Measurements from ENCODE around the gene PFKL.

Gene PFKL

GRCh38 chr21:44375761-44376241 is 75.9 kb downstream of the PFKL start:
- peaks cover 99% of the 10 kb centered on the region for H3K27me3 ChIP-seq (replicated peaks; ENCODE audit: insufficient read depth, low read length)
- no peak overlapping the region for H2AFZ ChIP-seq (ENCODE audit: low read length)
- no peak overlapping the region for H3K4me2 ChIP-seq (ENCODE audit: low read depth, low read length)
- no peaks in the 10 kb centered on the region for H3K9me3 ChIP-seq (replicated peaks; ENCODE audit: insufficient read depth, low read length)
- H3F3A ChIP-seq (ENCODE audit: insufficient read depth, low read length): no peaks in the 10 kb centered on the region
- H3K79me2 ChIP-seq (ENCODE audit: low read length): no peaks in the 10 kb centered on the region
- no peak overlapping the region for H3K4me3 ChIP-seq (ENCODE audit: low read length)
- no peak overlapping the region for H3K27ac ChIP-seq (ENCODE audit: low read length)
- H3K36me3 ChIP-seq (replicated peaks; ENCODE audit: insufficient read depth, low read length): no peaks in the 10 kb centered on the region
- no peak for DNase-seq
- H4K20me1 ChIP-seq (ENCODE audit: insufficient read depth, low read length): no peaks in the 10 kb centered on the region
- peaks cover 4% of the 10 kb centered on the region; the same call in 1 of the 2 replicates for H3K4me1 ChIP-seq (ENCODE audit: low read length)
- no peak overlapping the region for H3K9ac ChIP-seq (ENCODE audit: low read length)
- no peaks in the 10 kb centered on the region for H3K9me2 ChIP-seq (replicated peaks; ENCODE audit: insufficient read depth, low read length)
- TF ChIP-seq EZH2 (optimal IDR thresholded peaks at IDR 0.05; ENCODE audit: low read depth, low read length) (no peak), CTCF (IDR thresholded peaks at IDR 0.05; ENCODE audit: low read length) (no peak), EZH2phosphoT487 (IDR thresholded peaks at IDR 0.05; ENCODE audit: low read length) (no peak)

GRCh38 chr21:44376606-44377005 is 76.8 kb downstream of the PFKL start:
- H3K9me2 ChIP-seq (replicated peaks; ENCODE audit: insufficient read depth, low read length): no peaks in the 10 kb centered on the region
- no peaks in the 10 kb centered on the region for H4K20me1 ChIP-seq (ENCODE audit: insufficient read depth, low read length)
- H3K36me3 ChIP-seq (replicated peaks; ENCODE audit: insufficient read depth, low read length): no peaks in the 10 kb centered on the region
- H3K4me1 ChIP-seq (ENCODE audit: low read length): peaks cover 4% of the 10 kb centered on the region; the same call in 1 of the 2 replicates
- DNase-seq: no peak
- no peaks in the 10 kb centered on the region for H3K9me3 ChIP-seq (replicated peaks; ENCODE audit: insufficient read depth, low read length)
- H3F3A ChIP-seq (ENCODE audit: insufficient read depth, low read length): no peaks in the 10 kb centered on the region
- H3K4me2 ChIP-seq (ENCODE audit: low read depth, low read length): no peak overlapping the region
- H3K27me3 ChIP-seq (replicated peaks; ENCODE audit: insufficient read depth, low read length): peaks cover 96% of the 10 kb centered on the region
- no peak overlapping the region for H3K9ac ChIP-seq (ENCODE audit: low read length)
- H2AFZ ChIP-seq (ENCODE audit: low read length): no peak overlapping the region
- no peaks in the 10 kb centered on the region for H3K79me2 ChIP-seq (ENCODE audit: low read length)
- no peak overlapping the region for H3K4me3 ChIP-seq (ENCODE audit: low read length)
- no peak for TF ChIP-seq CTCF (IDR thresholded peaks at IDR 0.05; ENCODE audit: low read length)
- no peak for TF ChIP-seq EZH2phosphoT487 (IDR thresholded peaks at IDR 0.05; ENCODE audit: low read length)
- TF ChIP-seq EZH2 (optimal IDR thresholded peaks at IDR 0.05; ENCODE audit: low read depth, low read length): no peak
- no peak overlapping the region for H3K27ac ChIP-seq (ENCODE audit: low read length)

All from MM.1S (cell line).